B cell (primary cell): ENCODE results near the gene EXOC6. TPM values are rescaled to one million over a fixed set of nuclear protein-coding genes. Genes with fewer than 3 reads are reported as not detected.

Experiments used
- ATAC-seq: fragments of 200-7000 bp; cut with Tn5 transposase; one replicate; pipeline ENCODE4 v1.10.0; 2021; ENCODE audit warnings: low read depth, mild to moderate bottlenecking, moderate number of reproducible peaks, moderate library complexity
- CTCF ChIA-PET: fragments of 350-600 bp; sonication (Branson Sonifier 250); formaldehyde crosslinking; loops from one replicate; lab custom pipeline; 2021; ENCODE audit warnings: antibody characterized with exemption, inconsistent platforms; lab: Charles Lee
- POLR2A ChIA-PET: fragments of 350-600 bp; sonication (Branson Sonifier 250); formaldehyde crosslinking; loops from one replicate; lab custom pipeline; 2021; ENCODE audit warnings: antibody characterized with exemption; lab: Charles Lee
- DNase-seq: peaks from one replicate; pipeline ENCODE4 v3.0.0; 2013
- H2AFZ ChIP-seq: 2 replicates; pipeline ENCODE4 v1.6.1; 2012; ENCODE audit warnings: mild to moderate bottlenecking, low read depth, low read length; ENCODE audit not compliant: insufficient read depth, poor library complexity, severe bottlenecking
- H3K27ac ChIP-seq, 2 donors: 1 replicate in 1 of 2; 2 replicates in 1 of 2; pipeline ENCODE4 v1.5.1; 2012 to 2013; ENCODE audit warnings: low read length in 2 of 2, mild to moderate bottlenecking in 2 of 2, moderate library complexity in 1 of 2
- H3K27me3 ChIP-seq, 4 experiments: fragments of 200-600 bp in 1 of 4; sonication (generic) in 1 of 4; replicated peaks in 1 of 4; 1 replicate in 2 of 4; 2 replicates in 2 of 4; pipeline versions ENCODE4 v1.6.1 to v1.7.0; 2013 to 2016; ENCODE audit warnings: low read length in 3 of 4, mild to moderate bottlenecking in 2 of 4, mixed read lengths in 1 of 4, moderate library complexity in 1 of 4; ENCODE audit not compliant: insufficient read depth in 4 of 4, control insufficient read depth in 3 of 4; ENCODE audit errors: control extremely low read depth in 1 of 4
- H3K36me3 ChIP-seq, 2 experiments: replicated peaks in 1 of 2; 1 replicate in 1 of 2; 2 replicates in 1 of 2; pipeline versions ENCODE4 v1.6.1 to v1.7.1; 2013; ENCODE audit warnings: low read length in 1 of 2; ENCODE audit not compliant: insufficient read depth in 2 of 2, control insufficient read depth in 1 of 2; ENCODE audit errors: control extremely low read depth in 1 of 2, extremely low read depth in 1 of 2
- H3K4me1 ChIP-seq, 2 donors: fragments of 200-600 bp in 1 of 2; sonication (generic) in 1 of 2; 1 replicate in 1 of 2; 2 replicates in 1 of 2; pipeline versions ENCODE4 v1.5.1 to v1.6.1; 2013 to 2017; ENCODE audit warnings: low read length in 2 of 2; ENCODE audit not compliant: control insufficient read depth in 2 of 2, insufficient read depth in 2 of 2
- H3K4me2 ChIP-seq: replicated peaks from 2 replicates; pipeline ENCODE3; 2012; ENCODE audit warnings: mild to moderate bottlenecking, low read depth, low read length; ENCODE audit not compliant: poor library complexity, severe bottlenecking
- H3K4me3 ChIP-seq, 5 experiments: fragments of 200-600 bp in 1 of 5; sonication (generic) in 1 of 5; 1 replicate in 3 of 5; 2 replicates in 2 of 5; pipeline versions ENCODE4 v1.5.1 to v1.7.0; 2011 to 2016; ENCODE audit warnings: low read length in 4 of 5, mild to moderate bottlenecking in 4 of 5, low read depth in 2 of 5, control low read depth in 1 of 5, moderate library complexity in 1 of 5; ENCODE audit not compliant: insufficient read depth in 1 of 5; ENCODE audit errors: control extremely low read depth in 1 of 5, extremely low read depth in 1 of 5
- H3K79me2 ChIP-seq: fragments of 200-600 bp; sonication (generic); one replicate; pipeline ENCODE4 v1.6.0; 2016; ENCODE audit warnings: low read length; ENCODE audit not compliant: control insufficient read depth, insufficient read depth
- H3K9ac ChIP-seq: fragments of 200-600 bp; sonication (generic); 2 replicates; pipeline ENCODE4 v1.6.1; 2017; ENCODE audit warnings: mild to moderate bottlenecking, low read length, moderate library complexity
- H3K9me3 ChIP-seq, 3 donors: one replicate each; pipeline versions ENCODE4 v1.6.1 to v1.7.1; 2013; ENCODE audit warnings: low read length in 2 of 3; ENCODE audit not compliant: control insufficient read depth in 2 of 3, insufficient read depth in 1 of 3; ENCODE audit errors: control extremely low read depth in 1 of 3
- H4K20me1 ChIP-seq: 2 replicates; pipeline ENCODE4 v1.6.0; 2012; ENCODE audit warnings: mild to moderate bottlenecking, low read length; ENCODE audit not compliant: insufficient read depth, control insufficient read depth, poor library complexity, severe bottlenecking
- H3K27ac Mint-ChIP-seq: one replicate; pipeline ENCODE4 v1.8.0; 2021; ENCODE audit warnings: mixed read lengths
- H3K27me3 Mint-ChIP-seq: one replicate; pipeline ENCODE4 v1.8.0; 2021; ENCODE audit warnings: mixed read lengths
- H3K4me1 Mint-ChIP-seq: one replicate; pipeline ENCODE4 v1.8.0; 2021; ENCODE audit warnings: mixed read lengths
- H3K4me3 Mint-ChIP-seq: one replicate; pipeline ENCODE4 v1.8.0; 2021; ENCODE audit warnings: mixed read lengths
- H3K9me3 Mint-ChIP-seq: one replicate; pipeline ENCODE4 v1.8.0; 2022; ENCODE audit warnings: mixed read lengths; ENCODE audit not compliant: insufficient read depth
- EZH2 ChIP-seq: IDR thresholded peaks from 2 replicates; pipeline ENCODE4 v1.6.1; 2012; ENCODE audit warnings: borderline replicate concordance, low read depth, mild to moderate bottlenecking, moderate library complexity, low read length; ENCODE audit not compliant: insufficient read depth, poor library complexity, severe bottlenecking
- WGBS: methylation state at CpG from one replicate; pipeline ENCODE4 v1.1.5; 2013; ENCODE audit warnings: missing lambda C conversion rate; ENCODE audit not compliant: insufficient coverage; 5-methylcytosine and 5-hydroxymethylcytosine counted together
- intact Hi-C: fragments of 100-400 bp; cut with micrococcal nuclease; formaldehyde crosslinking; loops from one replicate; pipeline ENCODE4 v1.10.0; 2022
- polyA plus RNA-seq: library from polyadenylated mRNA; depleted of rRNA; stranded (reverse); fragments of >200 nt; gene quantifications from 2 replicates; pipeline ENCODE4 v1.2.3, GENCODE V29; 2012
- total RNA-seq, 2 donors: library from RNA; stranded (reverse); fragments of 120-200 nt in 1 of 2; gene quantifications; 1 replicate in 1 of 2; 2 replicates in 1 of 2; pipeline versions ENCODE4 v1.2.3 to v1.2.4, GENCODE V29; 2013 to 2022
- TF ChIP-seq, protein P1 (sequence below): fragments of 200-600 bp; IDR thresholded peaks from one replicate; pipeline ENCODE4 v1.8.0; 2022; ENCODE audit warnings: antibody characterized with exemption, mild to moderate bottlenecking

EXOC6 gene
- total and polyA plus RNA-seq, 2 donors (not counting 1 experiment from before 2014, with no cell fraction given): 7.9 to 22.6 TPM

DNA sequence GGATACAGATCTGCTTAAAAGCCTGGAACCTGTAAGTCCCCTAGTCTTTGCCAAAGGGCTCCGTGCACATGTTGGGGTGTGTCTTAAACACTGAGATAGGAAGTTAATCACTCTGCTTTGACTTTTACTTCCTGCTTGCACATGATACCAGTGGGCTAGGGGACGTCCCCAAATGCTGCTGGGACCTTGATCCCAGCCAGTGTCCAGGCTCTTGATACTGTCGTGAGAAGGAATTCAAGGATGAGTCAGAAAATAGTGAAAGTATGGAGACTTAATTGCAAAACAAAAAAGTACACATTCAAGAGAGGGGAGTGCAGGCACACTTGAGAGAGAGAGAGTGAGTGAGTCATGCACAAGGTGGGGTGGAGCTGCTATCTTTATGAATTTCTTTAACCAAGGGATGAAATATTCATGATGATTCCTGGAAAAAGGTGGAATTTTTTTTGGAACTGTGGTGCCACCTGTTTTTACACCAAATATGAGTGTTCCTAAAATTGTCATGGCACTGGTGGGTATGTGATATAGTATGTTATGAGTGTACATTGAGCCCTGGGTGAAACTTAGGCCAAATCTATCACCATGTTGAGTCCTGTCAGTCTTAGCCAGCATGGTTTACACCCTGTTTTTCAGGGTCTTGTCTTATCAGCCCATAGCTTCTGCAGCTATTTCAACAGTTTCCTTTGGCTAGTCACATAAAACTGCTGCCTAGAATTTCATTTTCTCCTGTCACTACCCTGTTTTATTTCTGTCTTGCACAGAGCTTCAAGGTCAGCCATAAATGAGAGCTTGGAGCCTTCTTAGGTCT lies 123.9 kb downstream of the EXOC6 start:
- H3K27me3 ChIP-seq: no peaks in the 10 kb centered on the region
- no peak overlapping the region for H3K27ac ChIP-seq
- intact Hi-C loops: no loop called here
- H3K79me2 ChIP-seq: no peaks in the 10 kb centered on the region
- H3K27ac Mint-ChIP-seq: no peak overlapping the region
- no peak for ATAC-seq
- H3K4me3 Mint-ChIP-seq: no peak overlapping the region
- ChIA-PET CTCF (interaction anchor here (0.9 kb wide), 1 partner anchor 144 kb away, joined by 3 read pairs; no protein-coding TSS in a partner anchor), POLR2A (no interaction called here)
- no peak overlapping the region for H3K4me3 ChIP-seq
- H3K4me2 ChIP-seq: no peak overlapping the region
- H4K20me1 ChIP-seq: no peaks in the 10 kb centered on the region
- TF ChIP-seq EZH2: no peak
- TF ChIP-seq, protein P1, sequence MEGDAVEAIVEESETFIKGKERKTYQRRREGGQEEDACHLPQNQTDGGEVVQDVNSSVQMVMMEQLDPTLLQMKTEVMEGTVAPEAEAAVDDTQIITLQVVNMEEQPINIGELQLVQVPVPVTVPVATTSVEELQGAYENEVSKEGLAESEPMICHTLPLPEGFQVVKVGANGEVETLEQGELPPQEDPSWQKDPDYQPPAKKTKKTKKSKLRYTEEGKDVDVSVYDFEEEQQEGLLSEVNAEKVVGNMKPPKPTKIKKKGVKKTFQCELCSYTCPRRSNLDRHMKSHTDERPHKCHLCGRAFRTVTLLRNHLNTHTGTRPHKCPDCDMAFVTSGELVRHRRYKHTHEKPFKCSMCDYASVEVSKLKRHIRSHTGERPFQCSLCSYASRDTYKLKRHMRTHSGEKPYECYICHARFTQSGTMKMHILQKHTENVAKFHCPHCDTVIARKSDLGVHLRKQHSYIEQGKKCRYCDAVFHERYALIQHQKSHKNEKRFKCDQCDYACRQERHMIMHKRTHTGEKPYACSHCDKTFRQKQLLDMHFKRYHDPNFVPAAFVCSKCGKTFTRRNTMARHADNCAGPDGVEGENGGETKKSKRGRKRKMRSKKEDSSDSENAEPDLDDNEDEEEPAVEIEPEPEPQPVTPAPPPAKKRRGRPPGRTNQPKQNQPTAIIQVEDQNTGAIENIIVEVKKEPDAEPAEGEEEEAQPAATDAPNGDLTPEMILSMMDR: no peak
- H3K4me1 Mint-ChIP-seq: no peaks in the 10 kb centered on the region
- H3K9ac ChIP-seq: no peak overlapping the region
- no peaks in the 10 kb centered on the region for H3K9me3 Mint-ChIP-seq
- H2AFZ ChIP-seq: no peak overlapping the region
- no peaks in the 10 kb centered on the region for H3K27me3 Mint-ChIP-seq
- H3K9me3 ChIP-seq: peaks cover 0 to 3% (median 1%) of the 10 kb centered on the region in 3 donors
- DNase-seq: no peak
- peaks cover 0 to 8% of the 10 kb centered on the region in 2 experiments for H3K36me3 ChIP-seq
- WGBS: 67% methylated on average over 1 of the region's 3 CpGs
- H3K4me1 ChIP-seq: no peaks in the 10 kb centered on the region

DNA sequence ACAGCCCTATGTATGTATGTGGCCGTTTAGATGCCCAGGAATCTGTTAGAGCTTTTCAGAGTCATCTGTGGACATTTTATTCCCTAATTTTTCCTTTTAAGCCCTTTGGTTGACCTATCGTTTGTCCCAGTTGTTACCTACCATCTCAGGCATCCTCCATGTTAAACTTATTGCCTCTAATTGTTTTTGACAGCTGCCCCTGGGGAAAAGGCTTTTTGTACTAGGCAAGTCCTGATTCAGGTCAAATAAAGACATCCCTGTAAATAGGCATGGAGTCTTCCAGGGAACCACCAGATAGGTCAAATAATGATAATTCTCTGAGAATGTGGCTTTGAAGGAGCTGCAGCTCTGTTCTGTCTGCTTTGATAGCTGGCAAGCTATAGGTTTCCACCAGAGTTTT lies 124.6 kb downstream of the EXOC6 start:
- no peak overlapping the region for H3K9ac ChIP-seq

More for the DNA sequence above, 124.6 kb downstream of the EXOC6 start:
- Histone ChIP-seq H3K79me2 (no peaks in the 10 kb centered on the region), H4K20me1 (no peaks in the 10 kb centered on the region), H3K27me3 (no peaks in the 10 kb centered on the region), H2AFZ (no peak overlapping the region), H3K27ac (no peak overlapping the region), H3K4me2 (no peak overlapping the region), H3K36me3 (peaks cover 0 to 8% of the 10 kb centered on the region in 2 experiments), H3K4me3 (no peak overlapping the region), H3K9me3 (peaks cover 0 to 3% (median 1%) of the 10 kb centered on the region in 3 donors), H3K4me1 (no peaks in the 10 kb centered on the region)
- no peak for ATAC-seq
- Mint-ChIP-seq H3K27ac (no peak overlapping the region), H3K4me1 (no peaks in the 10 kb centered on the region), H3K27me3 (no peaks in the 10 kb centered on the region), H3K9me3 (no peaks in the 10 kb centered on the region), H3K4me3 (no peak overlapping the region)
- TF ChIP-seq, protein P1: no peak
- WGBS: 100% methylated on average over 1 of the region's 2 CpGs
- POLR2A ChIA-PET: no interaction called here
- intact Hi-C loops: no loop called here
- no peak for DNase-seq
- CTCF ChIA-PET: interaction anchor here (0.9 kb wide), 1 partner anchor 143 kb away, joined by 3 read pairs; no protein-coding TSS in a partner anchor
